NCI-H446 (cell line): ENCODE results near the gene OBSCN.

Experiments
- DNase-seq, 2 experiments: peaks; one replicate each; lab custom pipeline; 2025; lab: John Stamatoyannopoulos, UW

OBSCN gene

GRCh38 chr1:228289996-228290881, 82.4 kb downstream of the OBSCN start:
- no peak for DNase-seq

GRCh38 chr1:228291906-228292608, 84.2 kb downstream of the OBSCN start:
- no peak for DNase-seq

DNA sequence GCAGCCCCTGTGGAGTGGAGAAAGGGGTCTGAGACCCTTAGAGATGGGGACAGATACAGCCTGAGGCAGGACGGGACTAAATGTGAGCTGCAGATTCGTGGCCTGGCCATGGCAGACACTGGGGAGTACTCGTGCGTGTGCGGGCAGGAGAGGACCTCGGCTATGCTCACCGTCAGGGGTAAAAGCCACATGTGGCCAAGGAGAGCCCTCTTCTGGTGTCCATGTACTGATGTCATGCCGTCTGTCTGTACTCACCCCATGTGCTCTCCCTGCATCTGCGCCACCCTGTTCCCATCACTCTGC, 84.7 kb downstream of the OBSCN start:
- DNase-seq = no peak

GRCh38 chr1:228293393-228293792, 85.5 kb downstream of the OBSCN start:
- no peak for DNase-seq

DNA sequence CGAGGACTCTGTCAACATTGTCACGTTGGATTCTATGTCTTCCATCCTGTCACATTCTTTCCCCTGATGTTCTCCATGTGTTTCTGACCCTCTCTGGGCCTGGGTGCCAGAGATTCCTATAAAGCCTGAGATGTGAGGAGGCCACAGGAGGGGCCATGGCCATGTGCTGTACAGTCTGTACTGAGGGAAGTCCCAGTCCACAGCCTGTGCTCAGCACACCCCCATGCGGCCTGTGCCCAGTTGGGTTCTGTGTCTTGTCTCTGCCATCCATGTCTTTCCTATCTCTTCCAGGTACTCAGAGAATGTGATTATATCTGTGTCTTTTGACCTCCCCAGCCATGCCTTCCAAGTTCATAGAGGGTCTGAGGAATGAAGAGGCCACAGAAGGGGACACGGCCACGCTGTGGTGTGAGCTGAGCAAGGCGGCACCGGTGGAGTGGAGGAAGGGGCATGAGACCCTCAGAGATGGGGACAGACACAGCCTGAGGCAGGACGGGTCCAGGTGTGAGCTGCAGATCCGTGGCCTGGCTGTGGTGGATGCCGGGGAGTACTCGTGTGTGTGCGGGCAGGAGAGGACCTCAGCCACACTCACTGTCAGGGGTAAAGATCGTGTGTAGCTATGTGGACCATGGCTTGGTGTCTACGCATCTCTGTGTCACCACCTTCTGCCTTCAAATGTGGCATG, 86.1 kb downstream of the OBSCN start:
- DNase-seq = no peak

GRCh38 chr1:228294717-228295116, 86.9 kb downstream of the OBSCN start:
- DNase-seq = no peak

GRCh38 chr1:228295201-228295600, 87.4 kb downstream of the OBSCN start:
- DNase-seq = no peak

GRCh38 chr1:228295981-228296380, 88.1 kb downstream of the OBSCN start:
- no peak for DNase-seq

DNA sequence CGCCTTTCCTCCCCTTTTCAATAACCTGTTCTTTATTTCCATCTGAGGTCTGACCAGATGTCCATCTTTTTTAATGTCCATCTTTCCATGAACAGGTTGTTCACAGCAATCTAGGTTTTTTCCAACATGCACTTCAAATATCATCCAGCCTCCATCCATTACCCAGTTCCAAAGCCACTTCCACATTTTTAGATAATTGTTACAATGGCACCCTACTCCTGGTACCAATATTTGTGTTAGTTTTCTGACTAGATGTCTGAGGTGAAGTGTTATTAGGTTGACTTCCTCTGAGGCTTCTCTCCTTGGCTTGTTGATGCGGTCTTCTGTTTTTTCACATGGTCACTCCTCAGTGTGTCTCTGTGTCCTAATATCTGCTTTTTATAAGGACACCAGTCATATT, 89.4 kb downstream of the OBSCN start:
- DNase-seq = no peak

GRCh38 chr1:228297822-228298221, 90.0 kb downstream of the OBSCN start:
- no peak for DNase-seq

- DNase-seq = no peak
These were observed 90.6 kb downstream of the OBSCN start for GRCh38 chr1:228298471-228298870.

- DNase-seq = no peak
These were observed 91.4 kb downstream of the OBSCN start for GRCh38 chr1:228299211-228299610.

DNA sequence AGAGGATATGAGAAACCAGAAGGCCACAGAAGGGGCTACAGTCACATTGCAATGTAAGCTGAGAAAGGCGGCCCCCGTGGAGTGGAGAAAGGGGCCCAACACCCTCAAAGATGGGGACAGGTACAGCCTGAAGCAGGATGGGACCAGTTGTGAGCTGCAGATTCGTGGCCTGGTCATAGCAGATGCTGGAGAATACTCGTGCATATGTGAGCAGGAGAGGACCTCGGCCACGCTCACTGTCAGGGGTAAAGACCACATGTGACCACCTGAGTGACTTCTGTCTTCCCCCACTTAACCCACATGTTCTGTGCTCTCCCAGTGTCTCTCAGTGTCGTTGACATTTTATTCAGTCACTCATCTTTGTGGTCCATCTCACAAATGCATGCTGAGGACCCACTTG, 92.1 kb downstream of the OBSCN start:
- DNase-seq = no peak

GRCh38 chr1:228302086-228302485, 94.2 kb downstream of the OBSCN start:
- no peak for DNase-seq

DNA sequence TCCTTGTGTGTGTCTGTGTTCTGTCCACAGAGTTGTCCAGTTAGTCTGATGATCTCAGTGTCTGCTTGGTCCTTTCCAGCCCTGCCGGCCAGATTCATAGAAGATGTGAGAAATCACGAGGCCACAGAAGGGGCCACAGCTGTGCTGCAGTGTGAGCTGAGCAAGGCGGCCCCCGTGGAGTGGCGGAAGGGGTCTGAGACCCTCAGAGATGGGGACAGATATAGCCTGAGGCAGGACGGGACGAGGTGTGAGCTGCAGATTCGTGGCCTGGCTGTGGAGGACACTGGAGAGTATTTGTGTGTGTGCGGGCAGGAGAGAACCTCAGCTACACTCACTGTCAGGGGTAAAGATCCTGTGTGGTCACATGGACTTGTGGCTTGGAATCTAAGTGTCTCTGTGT, 95.8 kb downstream of the OBSCN start:
- no peak for DNase-seq

DNA sequence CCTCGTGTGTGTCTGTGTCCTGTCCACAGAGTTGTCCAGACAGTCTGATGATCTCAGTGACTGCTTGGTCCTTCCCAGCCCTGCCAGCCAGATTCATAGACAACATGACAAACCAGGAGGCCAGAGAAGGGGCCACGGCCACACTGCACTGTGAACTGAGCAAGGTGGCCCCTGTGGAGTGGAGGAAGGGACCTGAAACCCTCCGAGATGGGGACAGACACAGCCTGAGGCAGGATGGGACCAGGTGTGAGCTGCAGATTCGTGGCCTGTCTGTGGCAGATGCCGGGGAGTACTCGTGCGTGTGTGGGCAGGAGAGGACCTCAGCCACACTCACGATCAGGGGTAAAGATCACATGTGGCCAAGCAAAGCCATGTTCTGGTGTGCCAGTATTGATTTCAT, 96.4 kb downstream of the OBSCN start:
- no peak for DNase-seq

GRCh38 chr1:228304766-228305395, 97.0 kb downstream of the OBSCN start:
- no peak for DNase-seq

GRCh38 chr1:228305721-228306152, 97.9 kb downstream of the OBSCN start:
- no peak for DNase-seq

DNA sequence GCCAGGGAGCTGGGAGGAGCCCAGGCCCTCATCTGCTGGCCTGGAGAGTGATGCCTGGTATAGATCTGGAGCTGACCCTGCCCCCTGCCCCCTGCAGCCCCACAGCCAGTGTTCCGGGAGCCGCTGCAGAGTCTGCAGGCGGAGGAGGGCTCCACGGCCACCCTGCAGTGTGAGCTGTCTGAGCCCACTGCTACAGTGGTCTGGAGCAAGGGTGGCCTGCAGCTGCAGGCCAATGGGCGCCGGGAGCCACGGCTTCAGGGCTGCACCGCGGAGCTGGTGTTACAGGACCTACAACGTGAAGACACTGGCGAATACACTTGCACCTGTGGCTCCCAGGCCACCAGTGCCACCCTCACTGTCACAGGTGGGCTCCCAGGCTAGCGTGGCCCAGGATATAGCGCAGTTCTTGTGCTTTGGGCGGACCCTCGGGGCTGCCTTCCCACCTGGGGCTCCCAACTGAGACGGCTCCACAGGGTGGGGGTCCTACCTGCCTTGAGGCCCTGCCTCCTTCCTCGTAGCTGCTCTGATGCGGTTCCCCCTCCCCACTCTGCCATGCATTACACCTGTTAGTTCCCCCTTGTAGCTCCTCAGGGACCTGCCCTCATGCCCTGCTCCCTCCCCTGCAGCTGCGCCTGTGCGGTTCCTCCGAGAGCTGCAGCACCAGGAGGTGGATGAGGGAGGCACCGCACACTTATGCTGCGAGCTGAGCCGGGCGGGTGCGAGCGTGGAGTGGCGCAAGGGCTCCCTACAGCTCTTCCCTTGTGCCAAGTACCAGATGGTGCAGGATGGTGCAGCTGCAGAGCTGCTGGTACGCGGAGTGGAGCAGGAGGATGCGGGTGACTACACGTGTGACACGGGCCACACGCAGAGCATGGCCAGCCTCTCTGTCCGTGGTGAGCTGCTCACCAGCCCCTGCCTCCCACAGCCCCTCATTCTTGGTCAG, 98.7 kb downstream of the OBSCN start:
- DNase-seq = no peak

DNA sequence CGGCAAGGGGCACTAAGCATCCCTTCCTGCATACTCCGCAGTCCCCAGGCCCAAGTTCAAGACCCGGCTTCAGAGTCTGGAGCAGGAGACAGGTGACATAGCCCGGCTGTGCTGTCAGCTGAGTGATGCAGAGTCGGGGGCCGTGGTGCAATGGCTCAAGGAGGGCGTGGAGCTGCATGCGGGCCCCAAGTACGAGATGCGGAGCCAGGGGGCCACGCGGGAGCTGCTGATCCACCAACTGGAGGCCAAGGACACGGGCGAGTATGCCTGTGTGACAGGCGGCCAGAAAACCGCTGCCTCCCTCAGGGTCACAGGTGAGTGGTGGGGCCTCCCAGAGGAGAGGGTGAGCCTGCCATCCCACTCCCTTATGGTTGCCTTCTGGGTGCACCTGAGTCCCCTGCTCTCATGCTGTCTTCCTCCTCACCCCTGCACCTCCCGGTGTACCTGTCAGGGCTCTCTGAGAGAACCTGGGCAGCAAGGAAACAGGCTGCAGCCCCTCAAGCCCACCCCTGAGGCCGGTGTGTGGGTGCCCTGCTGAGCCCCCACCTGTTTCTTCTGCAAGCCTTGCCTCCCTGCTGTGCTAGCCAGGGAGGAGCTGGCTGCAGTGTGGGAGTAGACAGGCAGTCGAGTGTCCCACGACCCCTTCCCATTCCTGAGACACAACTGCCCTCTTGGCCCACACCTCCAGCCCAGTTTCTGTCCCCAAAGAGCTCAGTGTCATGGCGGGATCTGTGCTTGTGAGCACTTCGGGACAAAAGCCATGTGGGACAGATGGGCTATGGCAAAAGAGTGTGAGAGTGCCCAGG, 99.6 kb downstream of the OBSCN start:
- DNase-seq = no peak
